Stimulated activated CD4-positive, alpha-beta T cell treated with anti-CD3 and anti-CD28 coated beads, Interleukin-12 subunit alpha, Interleukin-12 subunit beta, amount 100 ng/mL, for 24 hours (primary cell): ENCODE measurements around the gene OR1E2.
"Not testable (repeated sequence)": the region's sequence is repeated elsewhere in the genome, so short reads cannot be mapped to it uniquely, and the experiment has no call there.

Experiments
- DNase-seq, 2 experiments: peaks; one replicate each; pipeline ENCODE4 v3.0.0-alpha.2; 2020; ENCODE audit warnings: low read depth in 2 of 2

OR1E2 gene

DNA sequence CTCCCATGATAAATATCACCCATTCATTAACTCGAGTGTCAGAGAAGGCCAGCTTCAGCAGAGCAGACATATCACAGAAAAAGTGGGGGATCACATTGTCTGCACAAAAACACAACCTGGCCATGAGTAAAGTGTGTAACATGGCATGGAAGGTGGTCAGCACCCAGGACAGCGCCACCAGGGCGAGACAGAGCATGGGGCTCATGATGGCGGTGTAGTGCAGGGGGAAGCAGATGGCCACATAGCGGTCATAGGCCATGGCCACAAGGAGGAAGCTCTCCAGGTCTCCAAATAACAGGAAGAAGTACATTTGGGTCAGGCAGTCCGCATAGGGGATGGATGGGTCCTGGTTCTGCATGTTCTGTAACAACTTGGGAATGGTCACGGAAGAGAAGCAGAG, 35.8 kb downstream of the OR1E2 start:
- not testable (repeated sequence) for DNase-seq

DNA sequence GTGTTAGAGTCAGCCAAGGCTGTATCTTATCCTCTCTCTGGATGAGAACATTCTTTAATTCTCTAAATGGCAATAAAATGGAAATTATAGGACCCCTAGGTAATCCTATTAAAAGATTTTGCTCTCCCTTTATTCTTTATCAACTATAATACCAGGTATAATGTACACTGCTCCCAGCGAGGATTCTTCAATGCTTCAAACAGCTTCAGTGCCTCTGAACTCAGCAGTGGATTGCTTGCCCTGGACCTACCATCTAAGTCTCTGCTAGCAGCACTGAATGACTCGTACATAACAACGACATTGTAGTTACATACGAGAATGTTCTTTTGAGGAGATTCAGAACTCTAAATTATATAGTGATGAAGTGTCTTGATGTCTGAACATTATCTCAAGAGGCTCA, 43.9 kb downstream of the OR1E2 start:
- DNase-seq = no peak

- peak in 1 of 2 experiments; percentile 9 for DNase-seq
Measured at GRCh38 chr17:3385869-3386816, 47.5 kb downstream of the OR1E2 start, which contains the start of gene OR3A2. Gene OR3A2, minus strand, starts transcription at chr17:3386308.
